Measurements from ENCODE around the gene ENDOU. TPM values are rescaled to one million over a fixed set of nuclear protein-coding genes. Genes with fewer than 3 reads are reported as not detected.

Gene ENDOU, protein sequence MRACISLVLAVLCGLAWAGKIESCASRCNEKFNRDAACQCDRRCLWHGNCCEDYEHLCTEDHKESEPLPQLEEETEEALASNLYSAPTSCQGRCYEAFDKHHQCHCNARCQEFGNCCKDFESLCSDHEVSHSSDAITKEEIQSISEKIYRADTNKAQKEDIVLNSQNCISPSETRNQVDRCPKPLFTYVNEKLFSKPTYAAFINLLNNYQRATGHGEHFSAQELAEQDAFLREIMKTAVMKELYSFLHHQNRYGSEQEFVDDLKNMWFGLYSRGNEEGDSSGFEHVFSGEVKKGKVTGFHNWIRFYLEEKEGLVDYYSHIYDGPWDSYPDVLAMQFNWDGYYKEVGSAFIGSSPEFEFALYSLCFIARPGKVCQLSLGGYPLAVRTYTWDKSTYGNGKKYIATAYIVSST
- total RNA-seq (2014; rRNA removed; shearing (Covaris generic)) = 0.19 TPM in 1 of 2 replicates, not detected in the other
- total RNA-seq (2022) = 0.55 TPM in 1 of 2 replicates, not detected in the other
- Bru-seq, nascent RNA = percentile 25 among the genes with signal in this experiment
- BruChase-seq, experiment 1, labeled RNA remaining after a 6-hour chase = percentile 32 among the genes with signal in this experiment
- BruChase-seq, experiment 2, labeled RNA remaining after a 2-hour chase = percentile 31 among the genes with signal in this experiment
- long read RNA-seq = 0 reads

DNA sequence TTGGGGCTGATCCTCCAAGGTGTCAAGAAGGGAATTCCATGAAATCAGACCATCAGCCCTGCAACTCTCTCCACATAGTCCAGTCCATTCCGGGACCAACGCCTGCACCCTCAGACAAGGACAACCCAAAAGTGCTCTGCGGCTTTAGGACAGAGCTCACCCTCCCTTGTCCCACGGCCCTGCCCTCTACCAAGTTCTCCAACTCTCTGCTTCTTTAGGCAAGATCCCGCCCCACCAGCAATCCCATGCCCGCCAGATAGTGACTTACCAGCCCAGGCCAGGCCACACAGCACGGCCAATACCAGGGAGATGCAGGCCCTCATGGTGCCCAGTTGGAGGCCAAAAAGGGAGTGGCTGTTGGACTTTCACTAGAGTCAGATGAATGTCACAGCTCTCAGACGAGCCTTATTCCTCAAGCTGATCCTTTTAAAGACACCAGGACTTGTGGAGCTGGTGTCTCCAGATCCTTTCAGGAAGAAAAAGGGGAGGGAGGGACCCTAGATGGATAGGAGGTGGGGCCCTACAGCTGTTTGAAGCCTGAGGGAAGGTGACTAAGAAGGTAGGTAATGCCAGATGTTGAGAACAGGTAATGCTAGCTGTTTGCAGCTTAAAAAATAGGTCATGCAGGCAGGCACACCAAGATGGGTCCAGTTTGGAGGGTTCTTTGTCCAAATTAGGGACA, at the start of gene ENDOU:
Gene ENDOU, minus strand, starts transcription at position 400 of the 682 bp plus-strand sequence. Its CDS starts 77 bp downstream, at position 323.
- ChIA-PET POLR2A (interaction anchor here (0.6 to 3.4 kb wide), 6 partner anchors 9 to 46 kb away, joined by 3 to 20 read pairs (median 4); partner anchors contain the start of gene RPAP3), CTCF (ENCODE audit: unreplicated experiment) (interaction anchor here (0.5 to 1.9 kb wide), 3 partner anchors 16 to 159 kb away, joined by 3 to 13 read pairs (median 3); no protein-coding TSS in a partner anchor)
- H3K9me2 ChIP-seq (ENCODE audit: insufficient read depth, low read length) = no peaks in the 10 kb centered on the region
- H2AFZ ChIP-seq (ENCODE audit: low read length) = peak within 1 kb of the TSS; percentile 87
- intact Hi-C loops (cut with micrococcal nuclease; ENCODE audit: unreplicated experiment) = no loop called here
- no peaks in the 10 kb centered on the region for H3K36me3 ChIP-seq (ENCODE audit: insufficient read depth, low read length)
- no TSS peak for BruUV-seq (replicated peaks)
- H3K4me3 ChIP-seq (ENCODE audit: low read depth, low read length, poor library complexity, severe bottlenecking) = no peak within 1 kb of the TSS
- DNase-seq (ENCODE audit: low spot score) = no peak
- H3K27ac ChIP-seq (ENCODE audit: low read depth, low read length, poor library complexity, severe bottlenecking) = no peak within 1 kb of the TSS
- TF ChIP-seq, protein P1, sequence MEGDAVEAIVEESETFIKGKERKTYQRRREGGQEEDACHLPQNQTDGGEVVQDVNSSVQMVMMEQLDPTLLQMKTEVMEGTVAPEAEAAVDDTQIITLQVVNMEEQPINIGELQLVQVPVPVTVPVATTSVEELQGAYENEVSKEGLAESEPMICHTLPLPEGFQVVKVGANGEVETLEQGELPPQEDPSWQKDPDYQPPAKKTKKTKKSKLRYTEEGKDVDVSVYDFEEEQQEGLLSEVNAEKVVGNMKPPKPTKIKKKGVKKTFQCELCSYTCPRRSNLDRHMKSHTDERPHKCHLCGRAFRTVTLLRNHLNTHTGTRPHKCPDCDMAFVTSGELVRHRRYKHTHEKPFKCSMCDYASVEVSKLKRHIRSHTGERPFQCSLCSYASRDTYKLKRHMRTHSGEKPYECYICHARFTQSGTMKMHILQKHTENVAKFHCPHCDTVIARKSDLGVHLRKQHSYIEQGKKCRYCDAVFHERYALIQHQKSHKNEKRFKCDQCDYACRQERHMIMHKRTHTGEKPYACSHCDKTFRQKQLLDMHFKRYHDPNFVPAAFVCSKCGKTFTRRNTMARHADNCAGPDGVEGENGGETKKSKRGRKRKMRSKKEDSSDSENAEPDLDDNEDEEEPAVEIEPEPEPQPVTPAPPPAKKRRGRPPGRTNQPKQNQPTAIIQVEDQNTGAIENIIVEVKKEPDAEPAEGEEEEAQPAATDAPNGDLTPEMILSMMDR (conservative IDR thresholded peaks at IDR 0.05; ENCODE audit: low read length) = no peak
- H3K4me2 ChIP-seq (ENCODE audit: low read length) = peak within 1 kb of the TSS; percentile 21
- no peaks in the 10 kb centered on the region for H3K9me3 ChIP-seq (ENCODE audit: low read length)
- H3K79me2 ChIP-seq (ENCODE audit: insufficient read depth, low read depth, low read length) = no peaks in the 10 kb centered on the region
- H4K20me1 ChIP-seq (ENCODE audit: insufficient read depth, low read length) = no peaks in the 10 kb centered on the region
- peaks cover 19% of the 10 kb centered on the region for H3K4me1 ChIP-seq (ENCODE audit: insufficient read depth, low read length, poor library complexity, severe bottlenecking)

DNA sequence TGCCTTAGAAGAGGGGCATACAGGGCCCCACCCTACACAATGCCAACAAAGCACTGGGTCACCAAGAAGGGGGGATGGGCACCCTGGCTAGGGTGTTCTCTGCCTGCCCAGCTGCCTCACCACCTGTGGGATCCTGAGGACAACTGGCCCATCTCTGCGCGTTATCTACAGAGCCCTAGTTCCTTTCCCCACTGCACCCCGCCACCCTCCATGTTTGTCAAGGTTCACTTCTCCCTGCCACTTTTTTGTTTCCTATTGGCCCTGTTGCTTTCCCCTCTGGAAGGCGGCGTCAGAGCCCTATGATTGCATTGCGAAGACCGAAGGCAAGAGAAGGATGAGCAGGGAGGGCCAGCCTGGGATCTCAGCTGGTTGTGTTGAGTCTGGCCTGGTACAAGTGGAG, 49.4 kb upstream of the ENDOU start:
- intact Hi-C loops (cut with micrococcal nuclease; ENCODE audit: unreplicated experiment) = loop anchor here (10.0 kb wide), 1 partner anchor 190 kb away; the partner anchor contains the start of gene TMEM106C
- H3K4me2 ChIP-seq (ENCODE audit: low read length) = no peak overlapping the region
- DNase-seq (ENCODE audit: low spot score) = no peak
- TF ChIP-seq, protein P1 (conservative IDR thresholded peaks at IDR 0.05; ENCODE audit: low read length) = no peak
- no peak for TF ChIP-seq EZH2phosphoT487 (IDR thresholded peaks at IDR 0.05; ENCODE audit: borderline replicate concordance, low read depth, low read length)
- no peak overlapping the region for H3K4me3 ChIP-seq (ENCODE audit: low read depth, low read length, poor library complexity, severe bottlenecking)
- BruUV-seq (replicated peaks) = no TSS peak
- no peaks in the 10 kb centered on the region for H3K9me2 ChIP-seq (ENCODE audit: insufficient read depth, low read length)
- POLR2A ChIA-PET = interaction anchor here (1.1 kb wide), 1 partner anchor 41 kb away, joined by 3 read pairs; no protein-coding TSS in a partner anchor
- no peaks in the 10 kb centered on the region for H4K20me1 ChIP-seq (ENCODE audit: insufficient read depth, low read length)
- H2AFZ ChIP-seq (ENCODE audit: low read length) = no peak overlapping the region
- peaks cover 53% of the 10 kb centered on the region for H3K4me1 ChIP-seq (ENCODE audit: insufficient read depth, low read length, poor library complexity, severe bottlenecking)
- H3K27ac ChIP-seq (ENCODE audit: low read depth, low read length, poor library complexity, severe bottlenecking) = no peak overlapping the region
- H3K79me2 ChIP-seq (ENCODE audit: insufficient read depth, low read depth, low read length) = no peaks in the 10 kb centered on the region
- CTCF ChIA-PET (ENCODE audit: unreplicated experiment) = interaction anchor here (0.6 to 1.0 kb wide), 2 partner anchors 17 to 32 kb away, joined by 3 to 4 read pairs; no protein-coding TSS in a partner anchor
- H3K36me3 ChIP-seq (ENCODE audit: insufficient read depth, low read length) = no peaks in the 10 kb centered on the region
- H3K9me3 ChIP-seq (ENCODE audit: low read length) = no peaks in the 10 kb centered on the region
